ENCODE data around the gene SETD1A.

The SETD1A gene

GRCh38 chr16:30926937-30927788 lies 30.4 kb upstream of the SETD1A start:
- Mint-ChIP-seq H3K36me3 (ENCODE audit: low read depth) (peaks cover 16% of the 10 kb centered on the region), H3K9me3 (no peaks in the 10 kb centered on the region), H3K27me3 (ENCODE audit: low read depth) (no peaks in the 10 kb centered on the region), H3K4me3 (peak overlapping the region; percentile 78 to 84 (median 83)), H3K4me1 (peaks cover 20% of the 10 kb centered on the region), H3K27ac (peak overlapping the region; percentile 7 to 70 (median 69))
- TF ChIP-seq CTCF (IDR thresholded peaks at IDR 0.05; ENCODE audit: unreplicated experiment in 3 of 3) = no peak

- Mint-ChIP-seq H3K27me3 (ENCODE audit: low read depth) (no peaks in the 10 kb centered on the region), H3K4me3 (peak overlapping the region; percentile 56 to 60 (median 58)), H3K9me3 (no peaks in the 10 kb centered on the region), H3K27ac (peak overlapping the region; percentile 71 to 87 (median 76)), H3K36me3 (ENCODE audit: low read depth) (peaks cover 22% of the 10 kb centered on the region), H3K4me1 (peaks cover 20% of the 10 kb centered on the region)
- TF ChIP-seq CTCF (IDR thresholded peaks at IDR 0.05; ENCODE audit: unreplicated experiment in 3 of 3) = no peak
Observed at GRCh38 chr16:30927789-30928378, 29.7 kb upstream of the SETD1A start.

- no peaks in the 10 kb centered on the region for H3K9me3 Mint-ChIP-seq
- no peak overlapping the region for H3K4me3 Mint-ChIP-seq
- no peaks in the 10 kb centered on the region for H3K27me3 Mint-ChIP-seq (ENCODE audit: low read depth)
- H3K27ac Mint-ChIP-seq = peak overlapping the region in 2 of 3 experiments; percentile 71 to 76
- H3K36me3 Mint-ChIP-seq (ENCODE audit: low read depth) = peaks cover 22% of the 10 kb centered on the region
- peaks cover 20% of the 10 kb centered on the region for H3K4me1 Mint-ChIP-seq
- TF ChIP-seq CTCF (IDR thresholded peaks at IDR 0.05; ENCODE audit: unreplicated experiment in 3 of 3) = no peak
Observed at GRCh38 chr16:30928390-30928789, 29.2 kb upstream of the SETD1A start.

- Mint-ChIP-seq H3K4me3 (no peak overlapping the region), H3K27ac (no peak overlapping the region), H3K9me3 (no peaks in the 10 kb centered on the region), H3K27me3 (ENCODE audit: low read depth) (no peaks in the 10 kb centered on the region), H3K4me1 (peaks cover 20% of the 10 kb centered on the region), H3K36me3 (ENCODE audit: low read depth) (peaks cover 22% of the 10 kb centered on the region)
- no peak for TF ChIP-seq CTCF (IDR thresholded peaks at IDR 0.05; ENCODE audit: unreplicated experiment in 3 of 3)
Observed at GRCh38 chr16:30929167-30929566, 28.4 kb upstream of the SETD1A start.

GRCh38 chr16:30930160-30930571 lies 27.4 kb upstream of the SETD1A start:
- Mint-ChIP-seq H3K36me3 (ENCODE audit: low read depth) (peaks cover 29% of the 10 kb centered on the region), H3K4me1 (peaks cover 14% of the 10 kb centered on the region)

More at GRCh38 chr16:30930160-30930571, 27.4 kb upstream of the SETD1A start:
- Mint-ChIP-seq H3K9me3 (no peaks in the 10 kb centered on the region), H3K27me3 (ENCODE audit: low read depth) (no peaks in the 10 kb centered on the region), H3K27ac (no peak overlapping the region), H3K4me3 (no peak overlapping the region)
- TF ChIP-seq CTCF (IDR thresholded peaks at IDR 0.05; ENCODE audit: unreplicated experiment in 3 of 3) = no peak

Measured in nephron (organoid).